Smooth muscle cell (in vitro differentiated cells): ENCODE measurements around the gene RHEBL1. TPM values are rescaled to one million over a fixed set of nuclear protein-coding genes. Genes with fewer than 3 reads are reported as not detected.

Experiments used
- DNase-seq: peaks from one replicate; lab custom pipeline; 2025; ENCODE audit not compliant: unreplicated experiment; lab: John Stamatoyannopoulos, UW
- H2AFZ ChIP-seq: fragments of 200-600 bp; sonication (generic); 2 replicates; pipeline ENCODE4 v1.6.0; 2016; ENCODE audit warnings: antibody characterized with exemption, low read depth, mild to moderate bottlenecking
- H3F3A ChIP-seq: fragments of 200-600 bp; sonication (generic); 2 replicates; pipeline ENCODE4 v1.6.0; 2017; ENCODE audit warnings: antibody characterized with exemption, low read depth
- H3K27ac ChIP-seq: fragments of 200-600 bp; sonication (generic); 2 replicates; pipeline ENCODE4 v1.5.1; 2016; ENCODE audit warnings: low read depth, mild to moderate bottlenecking
- H3K27me3 ChIP-seq: fragments of 200-600 bp; sonication (generic); 2 replicates; pipeline ENCODE4 v1.6.1; 2016; ENCODE audit warnings: low read depth, mild to moderate bottlenecking
- H3K36me3 ChIP-seq: fragments of 200-600 bp; sonication (generic); 2 replicates; pipeline ENCODE4 v1.5.1; 2016; ENCODE audit warnings: low read depth
- H3K4me1 ChIP-seq: fragments of 200-600 bp; sonication (generic); 2 replicates; pipeline ENCODE4 v1.5.1; 2016; ENCODE audit warnings: low read depth
- H3K4me2 ChIP-seq: fragments of 200-600 bp; sonication (generic); 2 replicates; pipeline ENCODE4 v1.6.0; 2016; ENCODE audit warnings: mild to moderate bottlenecking
- H3K4me3 ChIP-seq: fragments of 200-600 bp; sonication (generic); 2 replicates; pipeline ENCODE4 v1.5.1; 2016; ENCODE audit warnings: mild to moderate bottlenecking
- H3K79me2 ChIP-seq: fragments of 200-600 bp; sonication (generic); 2 replicates; pipeline ENCODE4 v1.6.0; 2016; ENCODE audit warnings: low read depth, mild to moderate bottlenecking
- H3K9ac ChIP-seq: fragments of 200-600 bp; sonication (generic); 2 replicates; pipeline ENCODE4 v1.6.0; 2016; ENCODE audit warnings: low read depth
- H3K9me3 ChIP-seq: fragments of 200-600 bp; sonication (generic); replicated peaks from 2 replicates; pipeline ENCODE4 v1.5.1; 2016; ENCODE audit warnings: low read depth
- H4K20me1 ChIP-seq: fragments of 200-600 bp; sonication (generic); 2 replicates; pipeline ENCODE4 v1.6.0; 2016; ENCODE audit warnings: low read depth
- WGBS: methylation state at CpG from one replicate; pipeline ENCODE4 v1.1.7; 2016; ENCODE audit warnings: low lambda C conversion rate; 5-methylcytosine and 5-hydroxymethylcytosine counted together
- polyA plus RNA-seq: library from polyadenylated mRNA; unstranded; fragments of >200 nt; fragmentation: Nextera tagmentation; extraction: Ambion mirVana; gene quantifications from 2 replicates; pipeline ENCODE4 v1.2.1, GENCODE V29; 2016
- total RNA-seq: library from RNA; depleted of rRNA; stranded (reverse); fragments of >200 nt; gene quantifications from 2 replicates; pipeline ENCODE4 v1.2.3, GENCODE V29; 2014
- TF ChIP-seq, protein P1 (sequence below): fragments of 200-600 bp; sonication (generic); IDR thresholded peaks from 2 replicates; pipeline ENCODE4 v1.5.1; 2017; ENCODE audit warnings: borderline replicate concordance, mild to moderate bottlenecking, antibody characterized with exemption; ENCODE audit not compliant: insufficient read depth, poor library complexity, severe bottlenecking

The RHEBL1 gene
- total and polyA plus RNA-seq, 2 experiments from 2014 or later, result 0.76 to 2.1 TPM

DNA sequence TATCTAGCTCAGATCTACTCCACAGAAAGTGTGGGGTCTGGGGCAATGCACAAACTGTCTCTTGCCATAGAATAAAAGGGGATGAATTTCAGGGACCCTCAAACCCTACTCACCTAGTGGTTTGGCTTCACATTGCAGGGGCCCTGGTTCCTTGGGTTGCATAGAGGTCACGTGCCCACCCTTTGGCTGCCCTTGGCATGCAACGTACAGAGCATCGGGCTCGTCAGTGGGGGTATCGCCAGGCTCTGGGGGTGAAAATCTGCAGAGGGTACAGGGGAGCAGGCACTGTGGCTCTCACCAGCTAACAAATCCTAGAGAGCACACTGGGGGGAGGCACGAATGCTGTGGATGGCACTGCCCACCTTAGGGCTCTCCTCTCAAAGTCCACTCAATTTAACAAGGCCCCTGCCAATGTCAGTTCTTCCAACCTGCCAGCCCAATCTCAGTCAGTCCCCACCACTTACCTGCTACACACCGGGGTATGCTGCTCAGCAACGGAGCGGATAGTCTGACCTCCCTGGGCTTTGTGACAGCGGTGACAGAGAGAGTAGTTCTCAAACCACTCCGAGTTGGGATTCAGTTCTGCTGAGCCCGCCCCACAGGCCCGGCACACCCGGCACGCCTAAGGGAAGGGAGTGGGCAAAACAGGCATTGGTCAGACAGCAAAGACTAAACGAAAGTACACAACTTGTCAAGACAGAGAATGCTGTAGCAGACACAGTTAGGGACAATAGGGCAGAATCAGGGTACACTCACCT lies 17.1 kb downstream of the RHEBL1 start:
- no peak overlapping the region for H3K4me3 ChIP-seq
- TF ChIP-seq, protein P1, sequence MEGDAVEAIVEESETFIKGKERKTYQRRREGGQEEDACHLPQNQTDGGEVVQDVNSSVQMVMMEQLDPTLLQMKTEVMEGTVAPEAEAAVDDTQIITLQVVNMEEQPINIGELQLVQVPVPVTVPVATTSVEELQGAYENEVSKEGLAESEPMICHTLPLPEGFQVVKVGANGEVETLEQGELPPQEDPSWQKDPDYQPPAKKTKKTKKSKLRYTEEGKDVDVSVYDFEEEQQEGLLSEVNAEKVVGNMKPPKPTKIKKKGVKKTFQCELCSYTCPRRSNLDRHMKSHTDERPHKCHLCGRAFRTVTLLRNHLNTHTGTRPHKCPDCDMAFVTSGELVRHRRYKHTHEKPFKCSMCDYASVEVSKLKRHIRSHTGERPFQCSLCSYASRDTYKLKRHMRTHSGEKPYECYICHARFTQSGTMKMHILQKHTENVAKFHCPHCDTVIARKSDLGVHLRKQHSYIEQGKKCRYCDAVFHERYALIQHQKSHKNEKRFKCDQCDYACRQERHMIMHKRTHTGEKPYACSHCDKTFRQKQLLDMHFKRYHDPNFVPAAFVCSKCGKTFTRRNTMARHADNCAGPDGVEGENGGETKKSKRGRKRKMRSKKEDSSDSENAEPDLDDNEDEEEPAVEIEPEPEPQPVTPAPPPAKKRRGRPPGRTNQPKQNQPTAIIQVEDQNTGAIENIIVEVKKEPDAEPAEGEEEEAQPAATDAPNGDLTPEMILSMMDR, result no peak
- H3K36me3 ChIP-seq, result peaks cover 6% of the 10 kb centered on the region
- peaks cover 44% of the 10 kb centered on the region for H3K79me2 ChIP-seq
- H3K4me2 ChIP-seq, result no peak overlapping the region
- H3K27me3 ChIP-seq, result no peaks in the 10 kb centered on the region
- no peak overlapping the region for H3K9ac ChIP-seq
- H3K27ac ChIP-seq, result no peak overlapping the region
- peaks cover 94% of the 10 kb centered on the region for H4K20me1 ChIP-seq
- WGBS, result 96% methylated on average over 16 of the region's 16 CpGs
- DNase-seq, result no peak
- no peak overlapping the region for H2AFZ ChIP-seq
- H3K4me1 ChIP-seq, result peaks cover 18% of the 10 kb centered on the region
- no peaks in the 10 kb centered on the region for H3K9me3 ChIP-seq
- peaks cover 5% of the 10 kb centered on the region for H3F3A ChIP-seq

DNA sequence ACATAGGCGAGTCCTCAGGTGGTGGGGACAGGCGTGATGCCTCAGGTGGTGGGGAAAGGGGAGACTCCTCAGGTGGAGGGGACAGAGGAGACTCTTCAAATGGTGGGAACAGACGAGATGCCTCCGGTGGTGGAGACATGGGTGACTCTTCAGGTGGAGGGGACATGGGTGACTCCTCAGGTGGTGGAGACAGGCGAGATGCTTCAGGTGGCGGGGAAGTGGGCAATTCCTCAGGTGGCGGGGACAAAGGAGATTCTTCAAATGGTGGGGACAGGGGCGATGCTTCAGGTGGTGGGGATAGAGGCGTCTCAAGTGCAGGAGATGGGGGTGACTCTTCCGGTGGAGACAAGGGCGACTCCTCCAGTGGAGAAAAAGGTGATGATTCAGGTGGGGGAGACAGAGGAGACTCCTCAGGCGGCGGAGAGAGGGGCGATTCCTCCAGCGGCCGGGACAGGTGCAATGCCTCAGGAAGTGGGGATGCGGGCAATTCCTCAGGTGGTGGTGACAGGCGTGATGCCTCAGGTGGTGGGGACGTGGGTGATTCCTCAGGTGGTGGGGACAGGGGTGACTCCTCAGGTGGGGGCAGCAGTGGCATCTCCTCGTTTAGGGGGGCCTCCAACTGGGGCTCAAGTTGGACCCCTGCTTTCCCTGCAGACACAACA lies 17.9 kb downstream of the RHEBL1 start:
- no peak overlapping the region for H3K4me2 ChIP-seq
- peaks cover 11% of the 10 kb centered on the region for H3K4me1 ChIP-seq
- H3K36me3 ChIP-seq, result peaks cover 6% of the 10 kb centered on the region
- H3F3A ChIP-seq, result peaks cover 5% of the 10 kb centered on the region
- H3K27me3 ChIP-seq, result no peaks in the 10 kb centered on the region
- no peak overlapping the region for H3K4me3 ChIP-seq
- no peak overlapping the region for H2AFZ ChIP-seq
- over 99% methylated on average over 18 of the region's 20 CpGs for WGBS
- H3K27ac ChIP-seq, result no peak overlapping the region
- peaks cover 37% of the 10 kb centered on the region for H3K79me2 ChIP-seq
- H3K9me3 ChIP-seq, result no peaks in the 10 kb centered on the region
- TF ChIP-seq, protein P1, result no peak
- H4K20me1 ChIP-seq, result peaks cover 86% of the 10 kb centered on the region
- H3K9ac ChIP-seq, result no peak overlapping the region
- no peak for DNase-seq

DNA sequence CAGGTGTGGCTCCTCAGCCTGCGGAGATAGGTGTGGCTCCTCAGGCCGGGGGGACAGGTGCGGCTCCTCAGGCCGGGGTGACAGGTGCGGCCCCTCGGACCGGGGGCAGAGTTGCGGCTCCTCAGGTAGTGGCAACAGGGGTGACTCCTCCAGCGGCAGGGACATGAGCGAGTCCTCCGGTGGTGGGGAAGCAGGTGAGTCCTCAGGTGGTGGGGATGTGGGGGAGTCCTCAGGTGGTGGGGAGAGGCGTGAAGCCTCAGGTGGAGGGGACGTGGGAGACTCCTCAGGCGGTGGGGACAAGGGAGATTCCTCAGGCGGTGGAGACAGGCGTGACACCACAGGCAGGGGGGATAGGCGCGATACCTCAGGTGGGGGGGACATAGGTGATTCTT lies 18.4 kb downstream of the RHEBL1 start:
- Histone ChIP-seq H3K27me3 (no peaks in the 10 kb centered on the region), H3K79me2 (peaks cover 31% of the 10 kb centered on the region), H4K20me1 (peaks cover 81% of the 10 kb centered on the region), H2AFZ (no peak overlapping the region), H3F3A (peaks cover 5% of the 10 kb centered on the region), H3K36me3 (peaks cover 6% of the 10 kb centered on the region), H3K9ac (no peak overlapping the region), H3K9me3 (no peaks in the 10 kb centered on the region), H3K4me1 (peaks cover 5% of the 10 kb centered on the region), H3K4me2 (no peak overlapping the region), H3K27ac (no peak overlapping the region), H3K4me3 (no peak overlapping the region)
- no peak for DNase-seq
- WGBS, result 97% methylated on average over 14 of the region's 18 CpGs
- TF ChIP-seq, protein P1, result no peak
